Activated CD4-positive, alpha-beta T cell treated with anti-CD3 and anti-CD28 coated beads, Interleukin-2, amount 50 U/mL, for 1 hour (primary cell): Measurements from ENCODE around the gene RTN4RL2.

Source experiments
- DNase-seq: peaks from one replicate; pipeline ENCODE4 v3.0.0-alpha.2; 2020

The RTN4RL2 gene

GRCh38 chr11:57463671-57464538, 3.6 kb downstream of the RTN4RL2 start:
- DNase-seq = no peak

- DNase-seq = no peak
Measured at GRCh38 chr11:57464539-57465181, 4.3 kb downstream of the RTN4RL2 start.

- no peak for DNase-seq
Measured at GRCh38 chr11:57466680-57467079, 6.4 kb downstream of the RTN4RL2 start.

- no peak for DNase-seq
Measured at GRCh38 chr11:57467508-57468157, 7.3 kb downstream of the RTN4RL2 start.

GRCh38 chr11:57468276-57468675, 7.9 kb downstream of the RTN4RL2 start:
- DNase-seq = no peak

GRCh38 chr11:57469268-57469667, 8.9 kb downstream of the RTN4RL2 start:
- DNase-seq = no peak

GRCh38 chr11:57471496-57471895, 11.2 kb downstream of the RTN4RL2 start:
- no peak for DNase-seq

GRCh38 chr11:57473285-57473841, 13.0 kb downstream of the RTN4RL2 start:
- no peak for DNase-seq

- DNase-seq = no peak
Measured at GRCh38 chr11:57474017-57474802, 13.9 kb downstream of the RTN4RL2 start.

- DNase-seq = no peak
Measured at GRCh38 chr11:57474803-57475115, 14.4 kb downstream of the RTN4RL2 start.

- DNase-seq = no peak
Measured at GRCh38 chr11:57475191-57475590, 14.9 kb downstream of the RTN4RL2 start.

GRCh38 chr11:57475671-57476046, 15.3 kb downstream of the RTN4RL2 start:
- DNase-seq = no peak

- DNase-seq = no peak
Measured at GRCh38 chr11:57476047-57476756, 15.9 kb downstream of the RTN4RL2 start.

- DNase-seq = no peak
Measured at GRCh38 chr11:57476757-57477506, 16.6 kb downstream of the RTN4RL2 start.

GRCh38 chr11:57477507-57478189, 17.3 kb downstream of the RTN4RL2 start:
- no peak for DNase-seq

- no peak for DNase-seq
Measured at GRCh38 chr11:57479021-57479663, 18.8 kb downstream of the RTN4RL2 start.

- DNase-seq = no peak
Measured at GRCh38 chr11:57479911-57480310, 19.6 kb downstream of the RTN4RL2 start.

- DNase-seq = peak; percentile 63
Measured at GRCh38 chr11:57480409-57481137, 20.2 kb downstream of the RTN4RL2 start.

GRCh38 chr11:57481315-57481714, 21.0 kb downstream of the RTN4RL2 start:
- no peak for DNase-seq
